Stimulated activated CD4-positive, alpha-beta T cell treated with anti-CD3 and anti-CD28 coated beads, Interleukin-4, amount 100 ng/mL, for 24 hours (primary cell): ENCODE results near the gene PPL.
"Not testable (repeated sequence)": the region's sequence is repeated elsewhere in the genome, so short reads cannot be mapped to it uniquely, and the experiment has no call there.

Experiments
- DNase-seq: peaks from one replicate; pipeline ENCODE4 v3.0.0-alpha.2; 2020

PPL gene

DNA sequence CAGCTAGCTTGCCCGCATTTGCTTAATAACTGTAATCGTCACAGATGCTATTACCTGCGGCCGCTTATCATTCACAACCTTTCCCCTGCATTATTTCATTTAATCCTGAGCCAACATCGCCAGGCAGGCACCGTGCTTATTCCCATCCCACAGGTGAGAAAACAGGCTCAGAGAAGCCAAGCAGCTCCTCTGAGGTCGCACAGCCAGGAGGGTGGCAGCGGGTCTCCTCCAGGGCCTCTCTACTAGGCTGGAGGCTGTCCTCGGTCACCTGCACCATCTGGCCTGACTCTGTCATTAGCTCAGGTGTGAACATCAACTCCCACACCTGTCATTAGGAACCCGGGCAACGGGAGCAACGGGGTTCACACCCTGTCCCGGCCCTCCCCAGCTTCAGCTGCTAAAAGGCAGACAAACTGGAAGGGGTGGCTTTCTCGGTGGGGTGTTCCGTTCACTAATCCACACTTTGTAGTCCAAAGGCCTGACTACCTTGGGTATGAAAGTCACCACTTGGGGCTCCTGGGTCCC, 3.0 kb downstream of the PPL start:
- DNase-seq, result no peak

DNA sequence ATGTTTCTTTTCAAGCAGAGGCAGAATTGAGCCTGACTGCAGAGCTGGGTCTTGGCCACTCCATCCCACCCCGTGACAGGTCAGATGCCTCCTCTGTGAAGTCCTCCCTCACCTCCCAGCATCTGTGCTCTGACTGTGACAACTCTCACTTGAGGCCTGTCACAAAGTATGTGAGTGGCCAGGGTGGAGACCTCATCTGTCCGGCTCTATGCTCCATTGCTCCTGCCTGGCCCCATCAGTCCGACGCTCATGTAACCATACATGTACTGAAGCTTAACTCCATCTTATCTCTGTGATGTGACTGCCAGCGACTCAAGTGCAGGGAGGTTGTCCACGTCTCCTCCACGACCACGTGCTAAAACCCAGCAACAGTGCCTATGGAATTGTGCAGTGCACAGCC, 3.5 kb downstream of the PPL start:
- no peak for DNase-seq

DNA sequence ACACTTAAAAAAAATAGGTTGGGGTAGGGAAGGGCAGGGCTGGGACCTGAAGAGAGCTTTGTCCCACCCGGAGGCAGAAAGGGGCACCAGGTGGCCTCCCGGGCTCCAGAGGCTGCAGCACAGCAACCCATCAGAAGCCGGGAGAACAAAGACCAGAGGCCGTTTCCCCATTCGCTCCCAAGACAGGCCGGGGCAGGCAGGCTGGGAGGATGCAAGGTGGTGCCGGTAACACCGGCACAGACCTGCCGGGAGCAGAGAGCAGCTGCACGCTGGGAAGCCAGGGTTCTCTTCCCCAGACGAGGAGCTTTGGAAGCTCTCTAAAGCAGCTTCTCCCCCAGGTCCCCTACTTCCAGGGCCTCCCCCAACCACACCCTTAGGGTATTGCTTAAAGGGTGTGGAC, 5.6 kb downstream of the PPL start:
- DNase-seq, result no peak

DNA sequence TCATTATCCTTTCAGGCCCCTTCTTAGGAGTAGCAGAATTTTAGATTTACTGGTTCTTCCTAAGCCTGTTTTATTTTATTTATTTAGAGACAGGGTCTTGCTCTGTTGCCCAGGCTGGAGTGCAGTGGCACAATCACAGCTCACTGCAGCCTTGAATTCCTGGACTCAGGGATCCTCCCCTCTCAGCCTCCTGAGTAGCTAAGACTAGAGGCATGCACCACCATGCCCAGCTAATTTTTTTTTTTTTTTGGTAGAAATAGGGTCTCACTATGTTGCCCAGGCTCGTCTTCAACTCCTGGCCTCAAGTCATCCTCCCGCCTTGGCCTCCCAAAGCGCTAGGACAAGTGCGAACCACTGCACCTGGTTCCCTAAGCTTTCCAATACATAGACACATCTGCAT, 7.3 kb downstream of the PPL start:
- not testable (repeated sequence) for DNase-seq

DNA sequence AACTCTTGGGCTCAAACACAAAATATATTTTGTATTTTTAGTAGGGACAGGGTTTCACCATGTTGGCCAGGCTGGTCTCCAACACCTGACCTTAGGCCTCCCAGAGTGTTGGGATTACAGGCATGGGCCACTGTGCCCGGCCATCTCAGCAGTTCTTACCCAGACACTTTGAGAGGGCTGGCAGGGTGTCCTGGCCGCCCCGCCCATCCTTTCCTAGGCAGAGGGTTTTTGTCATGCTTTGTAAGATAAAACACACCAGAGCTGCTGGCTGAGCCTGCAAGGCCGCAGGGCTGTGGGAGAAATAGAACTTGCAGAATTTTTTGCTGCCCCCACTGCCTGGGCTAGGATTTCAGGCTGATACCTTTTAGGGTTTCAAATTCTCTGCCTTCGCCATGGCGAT, 8.7 kb downstream of the PPL start:
- no peak for DNase-seq

DNA sequence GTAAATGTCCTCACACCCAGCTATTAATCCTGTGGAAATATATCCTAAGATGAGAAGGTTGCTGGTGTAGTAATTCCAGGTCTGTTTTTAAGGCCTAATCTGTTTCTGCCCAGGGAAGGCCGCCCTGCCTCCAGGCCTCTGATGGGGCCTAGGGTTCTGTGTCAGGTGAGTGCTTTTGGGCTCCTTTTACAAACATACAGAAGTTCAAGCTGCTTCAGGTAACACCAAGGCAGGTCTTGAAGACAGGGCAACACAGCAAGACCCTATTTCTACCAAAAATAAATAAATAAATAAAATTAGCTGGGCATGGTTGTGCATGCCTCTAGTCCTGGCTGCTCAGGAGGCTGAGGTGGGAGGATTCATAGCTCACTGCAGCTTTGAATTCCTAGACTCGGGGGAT, 9.3 kb downstream of the PPL start:
- DNase-seq, result no peak

DNA sequence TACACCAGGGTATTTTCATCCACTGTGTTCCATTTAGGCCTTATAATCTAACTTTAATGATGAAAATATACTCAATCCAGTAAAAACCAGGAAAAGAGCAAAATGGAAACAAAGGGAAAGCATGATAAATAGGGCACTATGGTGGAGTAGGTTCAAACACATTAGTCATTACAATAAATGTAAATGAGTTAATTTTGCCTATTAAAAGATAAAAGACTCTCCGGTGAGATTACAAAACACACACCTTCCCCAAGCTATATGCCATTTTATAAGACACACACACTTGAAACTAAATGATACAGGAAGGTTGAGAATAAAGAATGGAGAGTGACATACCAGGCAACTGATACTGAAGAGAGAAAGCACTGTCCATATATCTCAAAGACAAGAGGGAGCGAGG, 10.0 kb downstream of the PPL start:
- no peak for DNase-seq

DNA sequence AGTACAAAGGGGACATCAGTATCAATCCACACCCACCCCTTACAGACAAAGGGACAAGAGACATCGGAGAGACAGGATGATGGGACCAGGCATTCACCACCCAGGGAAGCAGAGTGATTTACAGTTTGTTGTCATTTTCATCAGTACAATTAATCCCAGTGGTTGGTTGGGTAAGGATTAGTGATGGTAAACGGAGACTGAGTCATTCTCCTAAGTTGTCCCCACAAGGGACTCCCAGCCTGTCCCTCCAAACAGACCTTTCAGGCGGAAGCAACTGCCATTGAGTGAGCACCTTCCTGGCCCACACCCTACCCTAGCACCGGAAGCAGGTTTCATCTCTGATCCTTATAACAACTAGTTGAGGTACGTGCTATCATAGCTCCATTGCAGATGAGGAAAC, 11.2 kb downstream of the PPL start:
- no peak for DNase-seq

DNA sequence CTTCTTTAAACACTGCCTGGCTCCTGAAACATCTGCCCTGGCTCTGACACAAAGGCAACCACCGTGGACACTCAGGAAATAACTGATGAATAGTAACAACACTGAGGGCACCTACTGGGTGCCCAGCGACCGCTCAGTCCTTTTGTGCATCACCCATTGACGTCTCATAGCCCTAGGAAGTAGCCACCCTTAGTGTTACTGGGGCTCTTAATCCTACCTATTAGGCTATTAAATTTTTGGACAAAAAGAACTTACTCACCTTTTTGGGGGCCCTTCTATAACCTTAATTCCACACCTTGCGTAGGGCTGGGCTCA, 11.7 kb downstream of the PPL start:
- DNase-seq, result no peak

DNA sequence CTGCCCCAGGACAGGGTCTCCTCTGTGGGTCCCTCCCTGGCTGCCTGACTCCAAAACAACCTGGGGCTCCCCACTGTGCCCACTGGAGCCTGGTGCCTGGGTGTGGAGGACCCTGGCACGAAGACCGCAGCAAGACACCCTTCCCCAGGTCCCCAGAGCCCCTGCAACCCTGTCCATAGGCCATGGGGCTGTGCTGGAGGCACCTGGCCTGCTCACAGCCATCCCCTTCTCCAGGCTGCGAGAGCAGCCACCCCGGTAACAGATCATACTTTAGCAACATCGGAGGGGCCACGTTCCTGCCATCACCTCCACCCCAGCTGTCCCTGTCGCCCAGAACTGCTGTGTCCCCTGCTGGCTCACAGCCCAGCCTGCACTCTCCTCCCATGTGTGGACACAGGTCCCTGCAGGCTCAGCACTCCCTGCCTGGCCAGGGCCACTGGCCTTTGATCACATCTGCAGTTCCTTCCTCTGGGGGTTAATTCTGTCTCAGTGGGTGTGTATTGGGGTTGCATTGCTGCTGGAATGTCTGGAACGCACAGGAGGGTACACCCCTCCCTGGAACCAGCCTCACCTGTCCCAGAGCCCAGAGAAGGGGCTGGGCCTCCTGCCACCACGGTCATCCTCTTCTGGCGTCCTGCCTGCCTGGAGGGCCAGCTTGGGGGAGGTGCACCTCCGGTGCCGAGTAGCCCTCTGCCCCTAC, 12.2 kb downstream of the PPL start:
- DNase-seq, result no peak

DNA sequence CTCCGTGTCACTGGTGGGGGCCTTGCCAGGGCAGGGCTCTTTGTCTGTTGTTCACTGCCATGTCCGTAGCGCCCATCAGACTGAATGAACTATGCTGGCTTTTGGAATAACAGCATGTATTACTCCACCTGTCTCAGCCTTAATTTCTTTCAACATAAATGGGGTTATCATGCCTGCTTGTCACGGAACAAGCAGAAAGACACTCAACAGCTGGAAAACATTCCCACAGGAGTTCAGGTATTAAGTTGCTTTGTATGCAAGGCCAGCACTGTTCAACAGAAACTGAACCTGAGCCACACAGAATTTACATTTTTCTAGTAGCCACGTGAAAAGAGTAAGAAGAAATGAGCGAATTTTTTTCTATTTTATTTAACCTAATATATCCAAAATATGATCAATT, 13.1 kb downstream of the PPL start:
- no peak for DNase-seq

DNA sequence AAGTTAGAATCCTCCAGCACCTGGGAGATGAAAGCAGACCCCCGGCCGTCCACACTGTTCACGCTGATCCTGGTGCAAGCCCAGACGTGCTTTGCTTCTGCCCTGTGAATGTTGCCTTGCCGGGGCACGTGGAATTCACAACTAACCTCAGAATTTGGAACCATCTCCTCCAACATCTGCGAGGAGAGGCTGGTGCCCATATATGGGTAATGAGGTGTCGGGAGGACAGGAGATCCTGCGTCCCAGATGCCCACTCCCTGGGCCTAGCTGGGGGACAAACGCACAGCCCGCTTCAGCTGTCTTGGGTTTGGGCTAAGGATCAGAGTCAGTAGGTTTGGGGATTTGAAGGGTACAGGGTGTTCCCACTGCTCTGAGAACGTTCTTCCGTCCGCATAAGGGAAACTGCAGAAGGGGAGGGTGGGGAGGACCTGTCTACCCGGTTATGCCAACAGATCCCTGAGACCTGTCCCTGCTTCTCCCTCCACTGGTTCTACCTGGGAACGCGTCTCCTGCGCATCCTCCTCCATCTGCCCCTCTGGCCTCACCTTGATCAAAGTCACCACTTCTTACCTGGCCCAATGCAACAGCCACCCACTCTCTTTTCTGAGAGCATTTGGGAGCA, 14.1 kb downstream of the PPL start:
- no peak for DNase-seq

DNA sequence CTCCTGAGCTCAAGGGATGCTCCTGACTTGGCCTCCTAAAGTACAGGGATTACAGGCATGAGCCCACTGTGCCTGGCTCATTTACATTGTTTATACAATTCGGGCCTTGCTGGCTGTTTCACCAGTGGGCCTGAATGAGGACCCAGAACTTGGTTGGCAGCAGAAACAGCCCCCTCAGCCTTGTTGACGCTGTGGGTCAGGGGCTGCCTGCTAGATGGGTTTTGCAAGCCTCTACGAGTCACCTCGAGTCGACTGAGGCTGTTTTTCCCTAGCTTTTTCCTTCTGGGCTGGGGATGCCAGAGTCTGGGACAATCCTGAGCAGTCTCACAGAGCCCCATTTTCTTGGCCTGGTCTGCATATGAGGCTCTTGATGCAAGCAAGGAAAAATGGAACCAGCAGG, 16.1 kb downstream of the PPL start:
- no peak for DNase-seq

DNA sequence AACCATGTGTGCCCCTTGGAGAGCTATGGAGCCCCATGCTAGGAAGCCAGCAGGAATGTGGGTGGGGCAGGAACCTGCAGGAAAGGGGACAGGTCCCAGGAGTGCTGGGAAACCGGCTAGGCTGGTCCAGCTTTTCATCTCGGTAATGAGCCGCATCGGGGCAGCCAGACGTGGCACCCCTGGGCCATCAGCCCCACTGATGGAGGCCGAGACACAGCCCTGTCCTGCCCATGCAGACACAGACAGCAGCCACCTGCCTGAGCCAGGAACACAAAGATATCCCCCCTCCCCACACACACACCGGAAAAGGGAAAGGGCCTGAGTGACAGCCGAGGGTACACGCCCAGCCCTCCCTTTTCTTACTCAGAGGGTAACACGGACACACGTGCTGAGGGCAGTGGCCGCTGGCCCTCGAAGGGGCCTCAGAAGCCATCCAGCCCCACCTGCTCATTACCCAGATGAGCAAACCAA, 18.1 kb downstream of the PPL start:
- no peak for DNase-seq

DNA sequence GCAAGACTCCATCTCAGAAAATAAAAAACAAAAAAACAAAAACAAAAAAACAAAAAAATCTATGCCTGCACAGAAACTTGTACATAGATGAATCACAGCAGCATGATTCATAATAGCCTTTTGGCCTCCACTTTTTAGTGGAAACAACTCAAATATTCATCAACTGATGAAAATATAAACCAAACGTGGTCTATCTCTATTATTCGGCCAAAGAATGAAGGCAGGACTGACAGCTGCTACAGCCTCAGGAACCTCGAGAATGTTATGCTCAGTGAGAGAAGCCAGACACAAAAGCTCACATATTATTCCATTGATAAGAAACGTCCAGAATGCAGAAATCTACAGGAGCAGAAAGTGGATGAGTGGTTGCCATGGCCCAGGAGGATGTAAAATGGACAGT, 19.8 kb downstream of the PPL start:
- no peak for DNase-seq

DNA sequence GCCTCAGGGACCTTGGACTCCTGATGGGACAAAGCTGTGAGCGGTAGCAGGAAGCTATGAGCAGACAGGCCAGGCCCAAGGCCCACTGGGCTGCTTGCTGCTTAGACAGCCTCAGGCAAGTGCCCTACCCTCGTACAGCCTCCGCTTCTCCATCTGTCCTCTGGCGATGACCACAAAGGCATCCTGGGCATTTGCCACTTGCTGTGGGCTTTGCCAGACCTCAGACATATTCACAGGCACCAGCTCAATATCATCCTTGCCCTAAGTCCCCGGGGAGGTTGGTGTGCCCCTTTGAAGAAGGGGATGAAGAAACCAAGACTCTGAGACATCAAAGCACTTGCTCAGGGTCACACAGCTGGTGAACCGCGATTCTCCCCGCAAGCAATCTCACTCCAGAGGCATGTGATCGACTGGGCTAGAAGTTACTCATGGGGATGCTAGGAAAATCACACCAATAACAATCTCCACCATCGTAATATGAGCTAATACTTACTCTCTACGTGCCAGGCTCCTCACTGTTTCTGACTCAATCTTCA, 21.7 kb downstream of the PPL start:
- DNase-seq, result no peak

DNA sequence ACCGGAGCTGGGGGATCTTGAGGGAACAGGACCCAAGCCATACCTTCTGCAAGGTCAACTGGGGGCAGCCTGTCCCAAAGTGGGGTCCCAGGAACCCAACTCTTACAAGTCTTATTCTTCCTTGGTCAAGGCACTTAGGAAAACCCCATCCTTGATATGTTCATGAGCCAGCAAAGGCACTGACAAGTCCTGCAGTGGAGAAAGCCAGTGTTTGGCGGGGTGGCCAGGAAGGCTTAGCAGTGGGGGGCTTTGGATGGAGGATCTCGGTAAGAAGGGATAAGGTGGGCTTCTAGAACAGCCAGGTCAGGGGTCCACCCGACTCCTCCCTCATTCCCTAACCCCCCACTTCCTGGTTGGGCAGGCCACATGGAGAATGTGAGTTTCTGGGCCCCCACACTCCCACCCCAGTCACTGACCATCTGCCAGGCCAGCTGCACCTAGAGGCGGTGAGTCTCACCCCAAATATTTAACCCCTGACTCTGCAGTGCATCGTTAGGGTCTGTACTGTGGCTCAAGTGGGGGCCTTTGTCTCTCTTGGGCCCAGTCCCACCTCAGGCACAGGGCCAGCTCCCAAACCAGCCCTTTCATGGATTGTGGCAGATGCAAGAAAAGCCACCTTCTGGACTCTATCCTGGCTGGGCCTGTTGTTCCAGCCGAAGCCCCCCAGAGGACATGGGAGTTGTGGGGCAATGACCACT, 22.3 kb downstream of the PPL start:
- DNase-seq, result no peak

DNA sequence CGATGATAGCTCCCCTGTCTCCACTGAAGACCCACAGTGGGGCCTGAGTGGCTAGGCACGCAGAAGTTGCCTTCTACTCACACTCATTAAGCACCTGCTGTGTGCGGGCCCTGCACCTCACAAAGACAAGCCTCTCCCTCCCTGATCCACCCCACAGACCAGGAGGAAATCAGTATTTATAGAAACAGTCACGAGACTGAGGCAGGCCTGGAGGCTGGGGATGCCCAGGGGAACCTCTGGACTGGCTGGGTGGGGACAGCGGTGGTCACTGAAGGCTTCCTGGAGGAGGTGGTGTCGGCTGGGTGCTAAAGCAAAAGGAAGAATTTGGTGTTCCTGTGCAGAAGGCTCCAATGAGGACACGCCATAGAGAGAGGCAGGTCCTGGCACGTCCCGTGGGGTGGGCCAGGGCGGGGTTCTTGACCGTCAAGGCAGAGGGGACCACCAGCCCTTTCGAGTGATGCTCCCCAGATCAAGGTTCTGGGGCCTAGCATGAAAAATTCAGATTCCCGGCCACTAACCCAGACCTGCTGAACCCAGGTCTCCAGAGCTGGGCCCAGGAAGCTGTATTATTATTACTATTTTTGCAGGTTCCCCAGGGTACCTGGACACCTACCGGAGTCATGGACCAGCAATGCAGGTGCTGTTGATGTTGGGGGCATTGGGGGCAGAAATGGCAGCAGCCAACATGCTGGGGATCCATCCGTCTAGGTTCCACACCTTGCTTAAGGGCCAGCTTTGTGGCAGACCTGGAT, 23.0 kb downstream of the PPL start:
- DNase-seq, result no peak

DNA sequence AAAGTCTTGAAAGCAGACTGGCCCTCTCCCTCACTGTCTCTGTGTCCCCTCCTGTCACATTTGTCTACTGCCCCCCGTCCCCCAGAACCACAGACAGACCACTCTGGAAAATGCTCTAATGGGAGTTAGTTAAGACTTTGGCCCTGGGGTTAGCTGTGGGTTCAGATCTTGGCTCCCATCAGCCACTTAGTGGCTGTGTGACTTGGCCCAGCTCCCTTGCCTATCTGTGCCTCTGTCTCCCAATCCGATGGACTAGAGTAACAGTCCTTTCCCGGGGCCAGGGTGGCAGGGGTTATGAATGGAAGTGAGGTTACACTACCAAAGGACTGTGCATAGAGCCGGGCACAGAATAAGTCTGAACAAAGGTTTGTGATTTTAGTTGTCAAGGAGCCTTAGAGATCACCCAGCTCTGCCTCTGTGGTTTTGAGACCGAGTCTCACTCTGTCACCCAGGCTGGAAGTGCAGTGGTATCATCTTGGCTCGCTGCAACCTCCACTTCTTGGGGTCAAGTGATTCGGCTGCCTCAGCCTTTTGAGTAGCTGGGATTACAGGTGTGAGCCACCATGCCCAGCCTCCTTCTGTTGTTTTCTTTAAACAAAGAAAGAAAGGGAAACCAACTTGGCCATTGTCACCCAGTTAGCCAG, 23.7 kb downstream of the PPL start:
- no peak for DNase-seq

DNA sequence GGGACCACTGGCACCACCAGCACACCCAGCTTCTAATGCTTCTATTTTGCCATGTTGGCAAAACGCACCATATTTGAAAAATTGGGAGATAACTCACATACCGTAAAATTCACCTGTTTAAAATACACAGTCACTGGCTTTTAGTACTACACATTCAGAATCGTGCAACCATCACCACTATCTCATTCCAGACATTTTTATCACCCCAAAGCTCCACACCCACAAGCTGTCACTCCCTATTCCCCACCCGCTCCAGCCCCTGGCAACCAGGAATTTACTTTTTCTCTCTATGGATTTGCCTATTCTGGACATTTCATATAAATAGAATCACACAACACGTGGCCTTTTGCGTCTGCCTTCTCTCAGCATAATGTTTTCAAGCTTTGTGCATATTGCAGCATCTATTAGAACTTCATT, 25.0 kb downstream of the PPL start:
- no peak for DNase-seq

DNA sequence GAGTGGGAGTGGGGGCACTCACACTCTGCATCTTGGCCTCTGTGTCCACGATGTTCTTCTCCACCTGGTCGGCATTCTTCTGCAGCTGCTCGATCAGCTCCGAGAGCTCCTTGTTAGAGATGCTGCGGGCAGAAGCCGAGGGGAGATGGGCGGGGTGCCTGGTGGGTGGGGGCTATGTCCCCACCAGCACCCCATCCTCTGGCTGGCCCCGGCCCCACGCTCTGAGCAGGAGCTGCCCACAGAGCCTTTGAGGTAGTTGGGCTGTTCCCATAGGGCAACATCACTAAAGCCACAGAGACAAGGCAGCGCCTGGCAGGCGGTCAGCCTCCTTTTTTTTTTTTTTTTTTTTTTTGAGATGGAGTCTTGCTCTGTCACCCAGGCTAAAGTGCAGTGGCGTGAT, 26.1 kb downstream of the PPL start:
- no peak for DNase-seq

DNA sequence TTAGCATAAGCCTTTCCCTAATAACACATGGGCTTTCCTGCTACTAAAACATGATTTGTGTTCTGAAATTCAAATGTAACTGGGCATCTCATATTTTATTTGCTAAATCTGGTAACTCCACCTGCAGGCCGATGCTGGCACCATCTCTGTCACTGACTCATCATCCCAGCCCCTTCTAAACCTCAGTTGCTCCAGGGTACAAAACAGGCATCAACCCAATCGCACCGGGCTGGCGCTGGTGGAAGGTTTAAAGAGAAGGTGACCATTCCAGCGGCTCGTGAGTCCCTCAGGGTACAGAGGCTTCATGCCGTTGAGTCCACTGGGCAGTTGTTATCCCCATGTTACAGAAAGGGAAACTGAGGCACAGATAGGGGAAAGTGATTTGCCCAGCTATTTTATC, 27.1 kb downstream of the PPL start:
- DNase-seq, result no peak
